ENCODE data around the gene PARN.

PARN gene

GRCh38 chr16:14629919-14630619, at the start of gene PARN:
TSS of gene PARN (minus strand) at chr16:14630260. CDS start at chr16:14630125, 135 bp downstream.
- Mint-ChIP-seq H3K9me3 (ENCODE audit: low read depth) (peaks cover 3% of the 10 kb centered on the region), H3K4me1 (ENCODE audit: low read depth) (peaks cover 58% of the 10 kb centered on the region), H3K4me3 (peak within 1 kb of the TSS; percentile 98), H3K27ac (peak within 1 kb of the TSS; percentile 99), H3K36me3 (peaks cover 8% of the 10 kb centered on the region), H3K27me3 (no peaks in the 10 kb centered on the region)

DNA sequence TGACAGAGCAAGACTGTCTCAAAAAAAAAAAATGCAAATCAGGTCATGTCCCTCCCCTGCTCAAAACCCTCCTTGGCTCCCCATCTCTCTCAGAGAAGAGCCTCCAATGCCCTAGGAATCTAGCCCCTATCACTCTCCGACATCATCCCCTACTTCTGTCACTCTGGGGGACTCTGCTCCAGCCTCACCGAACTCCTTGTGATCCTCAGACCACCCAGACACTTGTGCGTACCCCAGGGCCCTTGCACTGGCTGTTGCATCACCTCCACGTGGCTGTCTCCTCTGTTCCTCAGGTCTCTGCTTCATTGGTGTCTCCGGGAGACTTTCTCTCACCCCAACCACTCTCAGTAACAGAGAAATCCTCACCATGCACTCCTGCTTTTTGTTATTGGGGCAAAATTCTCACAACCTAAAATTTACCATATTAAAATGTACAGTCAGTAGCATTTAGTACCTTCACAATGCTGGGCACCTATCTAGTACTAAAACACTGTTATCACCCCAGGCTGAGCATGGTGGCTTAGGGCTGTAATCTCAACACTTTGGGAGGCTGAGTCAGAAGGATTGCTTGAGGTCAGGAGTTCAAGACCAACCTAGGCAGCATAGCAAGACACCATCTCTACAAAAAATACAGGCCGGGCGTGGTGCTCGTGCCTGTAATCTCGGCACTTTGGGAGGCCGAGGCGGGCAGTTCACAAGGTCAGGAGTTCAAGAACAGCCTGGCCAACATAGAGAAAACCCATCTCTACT, 48.9 kb upstream of the PARN start:
- Mint-ChIP-seq H3K9me3 (ENCODE audit: low read depth) (no peaks in the 10 kb centered on the region), H3K4me1 (ENCODE audit: low read depth) (no peaks in the 10 kb centered on the region), H3K27ac (no peak overlapping the region), H3K36me3 (no peaks in the 10 kb centered on the region), H3K27me3 (peaks cover 3% of the 10 kb centered on the region), H3K4me3 (no peak overlapping the region)

DNA sequence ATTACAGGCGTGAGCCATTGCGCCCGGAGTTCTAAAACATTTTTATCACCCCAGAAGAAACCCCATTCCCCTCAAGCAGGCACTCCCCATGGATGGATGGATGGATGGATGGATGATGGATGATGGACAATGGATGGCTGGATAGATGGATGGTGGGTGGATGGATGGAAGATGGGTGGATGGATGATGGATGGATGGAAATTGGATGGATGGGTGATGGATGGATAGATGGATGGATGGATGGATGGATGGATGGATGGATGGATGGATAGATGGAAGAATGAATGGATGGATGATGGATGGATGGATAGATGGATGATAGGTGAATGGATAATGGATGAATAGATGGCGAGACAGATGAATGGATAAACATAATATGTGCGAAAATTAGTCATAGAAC, 47.6 kb upstream of the PARN start:
- H3K4me3 Mint-ChIP-seq, result no peak overlapping the region
- peaks cover 3% of the 10 kb centered on the region for H3K27me3 Mint-ChIP-seq
- no peaks in the 10 kb centered on the region for H3K9me3 Mint-ChIP-seq (ENCODE audit: low read depth)
- peaks cover under 1% of the 10 kb centered on the region for H3K4me1 Mint-ChIP-seq (ENCODE audit: low read depth)
- H3K27ac Mint-ChIP-seq, result no peak overlapping the region
- H3K36me3 Mint-ChIP-seq, result no peaks in the 10 kb centered on the region

DNA sequence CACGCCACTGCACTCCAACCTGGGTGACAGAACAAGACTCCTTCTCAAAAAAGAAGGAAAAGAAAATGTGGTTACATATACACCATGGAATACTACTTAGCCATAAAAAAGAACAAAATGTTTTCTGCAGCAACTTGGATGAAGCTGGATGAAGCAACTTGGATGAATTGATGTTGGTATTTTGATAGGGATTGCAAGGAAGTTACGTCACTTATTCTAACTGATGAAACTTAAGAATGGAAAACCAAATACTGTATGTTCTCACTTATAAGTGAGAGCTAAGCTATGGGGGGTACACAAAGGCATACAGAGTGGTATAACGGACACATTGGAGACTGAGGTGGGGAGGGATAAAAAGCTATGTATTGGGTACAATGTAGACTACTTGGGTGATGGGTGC, 46.6 kb upstream of the PARN start:
- H3K4me1 Mint-ChIP-seq (ENCODE audit: low read depth), result peaks cover 3% of the 10 kb centered on the region
- no peak overlapping the region for H3K4me3 Mint-ChIP-seq
- peaks cover 3% of the 10 kb centered on the region for H3K27me3 Mint-ChIP-seq
- H3K9me3 Mint-ChIP-seq (ENCODE audit: low read depth), result no peaks in the 10 kb centered on the region
- no peaks in the 10 kb centered on the region for H3K36me3 Mint-ChIP-seq
- H3K27ac Mint-ChIP-seq, result no peak overlapping the region

GRCh38 chr16:14672403-14672971, 42.4 kb upstream of the PARN start:
- Mint-ChIP-seq H3K4me1 (ENCODE audit: low read depth) (peaks cover 3% of the 10 kb centered on the region), H3K9me3 (ENCODE audit: low read depth) (no peaks in the 10 kb centered on the region), H3K27ac (no peak overlapping the region), H3K4me3 (no peak overlapping the region), H3K27me3 (no peaks in the 10 kb centered on the region), H3K36me3 (peaks cover 2% of the 10 kb centered on the region)

GRCh38 chr16:14669776-14670175, 39.7 kb upstream of the PARN start:
- Mint-ChIP-seq H3K36me3 (peaks cover 5% of the 10 kb centered on the region), H3K27ac (no peak overlapping the region)

DNA sequence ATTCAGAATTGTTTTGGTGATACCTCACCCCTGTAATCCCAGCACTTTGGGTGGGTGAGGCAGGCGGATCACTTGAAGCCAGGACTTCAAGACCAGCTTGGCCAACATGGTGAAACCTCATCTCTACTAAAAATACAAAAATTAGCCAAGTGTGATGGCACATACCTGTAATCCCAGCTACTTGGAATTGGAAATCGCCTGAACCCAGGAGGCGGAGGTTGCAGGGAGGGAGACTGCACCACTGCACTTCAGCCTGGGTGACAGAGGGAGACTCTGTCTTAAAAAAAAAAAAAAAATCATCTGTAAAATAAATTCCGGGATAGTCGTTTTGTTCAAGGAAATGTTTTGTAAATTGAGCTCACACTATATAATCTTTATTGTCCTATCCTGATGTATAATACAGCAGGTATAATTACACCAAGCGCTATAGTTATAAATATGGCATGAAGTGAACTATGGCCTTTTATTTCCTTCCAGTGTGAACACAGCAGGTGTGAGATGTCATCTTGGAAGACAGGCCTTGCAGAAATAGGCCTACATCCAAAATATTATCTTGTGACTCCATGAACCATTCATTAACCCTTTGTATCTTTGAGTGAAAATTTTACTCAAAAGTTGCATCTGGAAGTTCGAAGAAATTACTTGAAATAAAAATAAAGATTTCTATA, 38.6 kb upstream of the PARN start:
- Mint-ChIP-seq H3K27ac (no peak overlapping the region), H3K9me3 (ENCODE audit: low read depth) (no peaks in the 10 kb centered on the region), H3K36me3 (peaks cover 5% of the 10 kb centered on the region), H3K4me3 (no peak overlapping the region), H3K4me1 (ENCODE audit: low read depth) (peaks cover 3% of the 10 kb centered on the region), H3K27me3 (no peaks in the 10 kb centered on the region)

More at GRCh38 chr16:14669776-14670175, 39.7 kb upstream of the PARN start:
- H3K9me3 Mint-ChIP-seq (ENCODE audit: low read depth), result no peaks in the 10 kb centered on the region
- peaks cover 3% of the 10 kb centered on the region for H3K4me1 Mint-ChIP-seq (ENCODE audit: low read depth)
- H3K4me3 Mint-ChIP-seq, result no peak overlapping the region
- H3K27me3 Mint-ChIP-seq, result no peaks in the 10 kb centered on the region

DNA sequence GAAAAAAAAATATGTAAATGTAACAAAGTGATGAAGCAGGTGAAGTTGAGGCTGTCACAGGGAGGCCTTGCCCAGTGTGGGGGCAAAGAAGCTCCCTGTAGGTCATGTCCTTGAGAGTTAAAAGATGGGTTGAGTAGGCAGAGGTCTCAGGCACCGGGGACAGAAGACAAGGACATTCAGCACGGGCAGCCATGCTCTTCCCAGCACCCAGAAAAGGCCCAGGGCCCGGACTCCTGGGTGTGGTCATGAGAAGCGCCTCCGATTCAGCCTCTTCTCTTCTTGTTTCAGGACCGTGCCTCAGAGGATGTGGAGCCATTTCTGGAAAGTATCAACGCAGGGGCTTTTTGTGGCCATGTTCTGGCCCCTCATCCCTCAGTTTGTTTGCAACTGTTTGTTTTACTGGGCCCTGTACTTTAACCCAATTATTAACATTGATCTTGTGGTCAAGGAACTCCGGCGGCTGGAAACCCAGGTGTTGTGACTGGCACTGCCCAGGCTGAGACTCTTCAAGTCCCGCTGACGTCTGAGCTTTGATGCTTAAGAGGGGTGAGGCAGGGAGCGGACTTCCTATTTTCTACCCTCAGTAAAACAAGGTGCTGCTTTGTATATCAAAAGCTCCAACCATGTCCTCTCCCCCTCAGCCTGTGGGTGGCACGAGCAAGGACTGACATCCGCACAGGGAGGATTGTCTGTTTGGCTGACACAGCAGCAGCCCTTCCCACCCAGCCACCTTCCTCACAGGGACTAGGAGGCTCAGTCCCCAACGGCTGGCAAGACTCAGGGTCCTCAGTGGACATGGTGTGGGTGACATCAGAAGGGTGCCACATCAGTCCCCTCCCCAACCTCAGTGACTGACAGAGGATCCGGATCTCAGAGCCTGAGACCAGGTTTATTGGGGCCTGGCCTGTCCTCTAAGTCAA, 37.5 kb upstream of the PARN start:
- no peaks in the 10 kb centered on the region for H3K9me3 Mint-ChIP-seq (ENCODE audit: low read depth)
- peaks cover 5% of the 10 kb centered on the region for H3K36me3 Mint-ChIP-seq
- peaks cover 3% of the 10 kb centered on the region for H3K4me1 Mint-ChIP-seq (ENCODE audit: low read depth)
- no peaks in the 10 kb centered on the region for H3K27me3 Mint-ChIP-seq
- H3K4me3 Mint-ChIP-seq, result no peak overlapping the region
- H3K27ac Mint-ChIP-seq, result no peak overlapping the region

GRCh38 chr16:14658063-14658462, 28.0 kb upstream of the PARN start:
- H3K36me3 Mint-ChIP-seq, result no peaks in the 10 kb centered on the region
- peaks cover 5% of the 10 kb centered on the region for H3K4me1 Mint-ChIP-seq (ENCODE audit: low read depth)
- peak overlapping the region; percentile 28 for H3K27ac Mint-ChIP-seq
- no peaks in the 10 kb centered on the region for H3K27me3 Mint-ChIP-seq
- no peak overlapping the region for H3K4me3 Mint-ChIP-seq
- no peaks in the 10 kb centered on the region for H3K9me3 Mint-ChIP-seq (ENCODE audit: low read depth)

GRCh38 chr16:14652726-14653125, 22.7 kb upstream of the PARN start:
- Mint-ChIP-seq H3K27ac (peak overlapping the region; percentile 54), H3K4me3 (no peak overlapping the region), H3K4me1 (ENCODE audit: low read depth) (peaks cover 5% of the 10 kb centered on the region), H3K27me3 (no peaks in the 10 kb centered on the region), H3K36me3 (no peaks in the 10 kb centered on the region), H3K9me3 (ENCODE audit: low read depth) (no peaks in the 10 kb centered on the region)

- H3K36me3 Mint-ChIP-seq, result no peaks in the 10 kb centered on the region
- no peaks in the 10 kb centered on the region for H3K9me3 Mint-ChIP-seq (ENCODE audit: low read depth)
- H3K27me3 Mint-ChIP-seq, result no peaks in the 10 kb centered on the region
- H3K4me1 Mint-ChIP-seq (ENCODE audit: low read depth), result peaks cover 5% of the 10 kb centered on the region
- H3K4me3 Mint-ChIP-seq, result no peak overlapping the region
- peak overlapping the region; percentile 58 for H3K27ac Mint-ChIP-seq
Measured at GRCh38 chr16:14650629-14651028, 20.6 kb upstream of the PARN start.

GRCh38 chr16:14649816-14650215, 19.8 kb upstream of the PARN start:
- H3K27ac Mint-ChIP-seq, result peak overlapping the region; percentile 22
- no peaks in the 10 kb centered on the region for H3K9me3 Mint-ChIP-seq (ENCODE audit: low read depth)
- peaks cover 5% of the 10 kb centered on the region for H3K4me1 Mint-ChIP-seq (ENCODE audit: low read depth)
- H3K4me3 Mint-ChIP-seq, result no peak overlapping the region
- H3K36me3 Mint-ChIP-seq, result no peaks in the 10 kb centered on the region
- H3K27me3 Mint-ChIP-seq, result no peaks in the 10 kb centered on the region

GRCh38 chr16:14641926-14642325, 11.9 kb upstream of the PARN start:
- Mint-ChIP-seq H3K4me1 (ENCODE audit: low read depth) (peaks cover 40% of the 10 kb centered on the region), H3K36me3 (no peaks in the 10 kb centered on the region), H3K27me3 (no peaks in the 10 kb centered on the region), H3K9me3 (ENCODE audit: low read depth) (no peaks in the 10 kb centered on the region), H3K4me3 (no peak overlapping the region), H3K27ac (peak overlapping the region; percentile 50)

GRCh38 chr16:14641206-14641605, 11.1 kb upstream of the PARN start:
- Mint-ChIP-seq H3K36me3 (no peaks in the 10 kb centered on the region), H3K4me3 (no peak overlapping the region), H3K27ac (peak overlapping the region; percentile 46), H3K4me1 (ENCODE audit: low read depth) (peaks cover 46% of the 10 kb centered on the region), H3K27me3 (no peaks in the 10 kb centered on the region), H3K9me3 (ENCODE audit: low read depth) (no peaks in the 10 kb centered on the region)
